HL-60 (cell line): ENCODE results near the gene CACNA1G.

ENCODE experiments used
- DNase-seq, 2 experiments: peaks; one replicate each; pipeline ENCODE4 v3.0.0-alpha.2; 2010 to 2020; ENCODE audit warnings: low read depth in 1 of 2, low spot score in 1 of 2
- H3K27ac ChIP-seq: fragments of 250-450 bp; sonication (Bioruptor Pico); replicated peaks from 2 replicates; pipeline ENCODE4 v1.5.1; 2020; ENCODE audit warnings: mild to moderate bottlenecking, moderate library complexity
- H3K27me3 ChIP-seq: fragments of 250-450 bp; sonication (Bioruptor Pico); 2 replicates; pipeline ENCODE4 v1.5.1; 2021; ENCODE audit warnings: mild to moderate bottlenecking, moderate library complexity; ENCODE audit not compliant: insufficient read depth, poor library complexity, severe bottlenecking
- H3K4me3 ChIP-seq: replicated peaks from 2 replicates; pipeline ENCODE4 v1.5.1; 2011; ENCODE audit warnings: mild to moderate bottlenecking, control low read depth, low read length; ENCODE audit not compliant: insufficient read depth
- GABPA ChIP-seq: IDR thresholded peaks from 2 replicates; pipeline ENCODE4 v1.6.1; 2012; ENCODE audit warnings: low read depth
- POLR2AphosphoS5 ChIP-seq: IDR thresholded peaks from 2 replicates; pipeline ENCODE4 v1.6.1; 2012; ENCODE audit warnings: low read depth
- SPI1 ChIP-seq: IDR thresholded peaks from 2 replicates; pipeline ENCODE4 v1.6.1; 2012; ENCODE audit warnings: low read depth, mild to moderate bottlenecking, borderline replicate concordance
- TF ChIP-seq, protein P1 (sequence below): IDR thresholded peaks from one replicate; pipeline ENCODE4 v1.5.1; 2011; ENCODE audit warnings: low read length, control low read depth, inconsistent platforms; ENCODE audit not compliant: insufficient read depth
- TF ChIP-seq, protein P2 (sequence below): IDR thresholded peaks from 2 replicates; pipeline ENCODE4 v1.6.1; 2012; ENCODE audit warnings: low read depth; ENCODE audit not compliant: insufficient replicate concordance

Gene CACNA1G

GRCh38 chr17:50582741-50583140 is 22.2 kb downstream of the CACNA1G start:
- no peak for DNase-seq
- Histone ChIP-seq H3K27ac (no peak overlapping the region), H3K27me3 (peaks cover 8% of the 10 kb centered on the region), H3K4me3 (no peak overlapping the region)
- TF ChIP-seq, protein P1, sequence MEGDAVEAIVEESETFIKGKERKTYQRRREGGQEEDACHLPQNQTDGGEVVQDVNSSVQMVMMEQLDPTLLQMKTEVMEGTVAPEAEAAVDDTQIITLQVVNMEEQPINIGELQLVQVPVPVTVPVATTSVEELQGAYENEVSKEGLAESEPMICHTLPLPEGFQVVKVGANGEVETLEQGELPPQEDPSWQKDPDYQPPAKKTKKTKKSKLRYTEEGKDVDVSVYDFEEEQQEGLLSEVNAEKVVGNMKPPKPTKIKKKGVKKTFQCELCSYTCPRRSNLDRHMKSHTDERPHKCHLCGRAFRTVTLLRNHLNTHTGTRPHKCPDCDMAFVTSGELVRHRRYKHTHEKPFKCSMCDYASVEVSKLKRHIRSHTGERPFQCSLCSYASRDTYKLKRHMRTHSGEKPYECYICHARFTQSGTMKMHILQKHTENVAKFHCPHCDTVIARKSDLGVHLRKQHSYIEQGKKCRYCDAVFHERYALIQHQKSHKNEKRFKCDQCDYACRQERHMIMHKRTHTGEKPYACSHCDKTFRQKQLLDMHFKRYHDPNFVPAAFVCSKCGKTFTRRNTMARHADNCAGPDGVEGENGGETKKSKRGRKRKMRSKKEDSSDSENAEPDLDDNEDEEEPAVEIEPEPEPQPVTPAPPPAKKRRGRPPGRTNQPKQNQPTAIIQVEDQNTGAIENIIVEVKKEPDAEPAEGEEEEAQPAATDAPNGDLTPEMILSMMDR, result no peak
- TF ChIP-seq POLR2AphosphoS5, result no peak
- TF ChIP-seq GABPA, result no peak
- TF ChIP-seq, protein P2, sequence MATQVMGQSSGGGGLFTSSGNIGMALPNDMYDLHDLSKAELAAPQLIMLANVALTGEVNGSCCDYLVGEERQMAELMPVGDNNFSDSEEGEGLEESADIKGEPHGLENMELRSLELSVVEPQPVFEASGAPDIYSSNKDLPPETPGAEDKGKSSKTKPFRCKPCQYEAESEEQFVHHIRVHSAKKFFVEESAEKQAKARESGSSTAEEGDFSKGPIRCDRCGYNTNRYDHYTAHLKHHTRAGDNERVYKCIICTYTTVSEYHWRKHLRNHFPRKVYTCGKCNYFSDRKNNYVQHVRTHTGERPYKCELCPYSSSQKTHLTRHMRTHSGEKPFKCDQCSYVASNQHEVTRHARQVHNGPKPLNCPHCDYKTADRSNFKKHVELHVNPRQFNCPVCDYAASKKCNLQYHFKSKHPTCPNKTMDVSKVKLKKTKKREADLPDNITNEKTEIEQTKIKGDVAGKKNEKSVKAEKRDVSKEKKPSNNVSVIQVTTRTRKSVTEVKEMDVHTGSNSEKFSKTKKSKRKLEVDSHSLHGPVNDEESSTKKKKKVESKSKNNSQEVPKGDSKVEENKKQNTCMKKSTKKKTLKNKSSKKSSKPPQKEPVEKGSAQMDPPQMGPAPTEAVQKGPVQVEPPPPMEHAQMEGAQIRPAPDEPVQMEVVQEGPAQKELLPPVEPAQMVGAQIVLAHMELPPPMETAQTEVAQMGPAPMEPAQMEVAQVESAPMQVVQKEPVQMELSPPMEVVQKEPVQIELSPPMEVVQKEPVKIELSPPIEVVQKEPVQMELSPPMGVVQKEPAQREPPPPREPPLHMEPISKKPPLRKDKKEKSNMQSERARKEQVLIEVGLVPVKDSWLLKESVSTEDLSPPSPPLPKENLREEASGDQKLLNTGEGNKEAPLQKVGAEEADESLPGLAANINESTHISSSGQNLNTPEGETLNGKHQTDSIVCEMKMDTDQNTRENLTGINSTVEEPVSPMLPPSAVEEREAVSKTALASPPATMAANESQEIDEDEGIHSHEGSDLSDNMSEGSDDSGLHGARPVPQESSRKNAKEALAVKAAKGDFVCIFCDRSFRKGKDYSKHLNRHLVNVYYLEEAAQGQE, result no peak
- TF ChIP-seq SPI1, result no peak

DNA sequence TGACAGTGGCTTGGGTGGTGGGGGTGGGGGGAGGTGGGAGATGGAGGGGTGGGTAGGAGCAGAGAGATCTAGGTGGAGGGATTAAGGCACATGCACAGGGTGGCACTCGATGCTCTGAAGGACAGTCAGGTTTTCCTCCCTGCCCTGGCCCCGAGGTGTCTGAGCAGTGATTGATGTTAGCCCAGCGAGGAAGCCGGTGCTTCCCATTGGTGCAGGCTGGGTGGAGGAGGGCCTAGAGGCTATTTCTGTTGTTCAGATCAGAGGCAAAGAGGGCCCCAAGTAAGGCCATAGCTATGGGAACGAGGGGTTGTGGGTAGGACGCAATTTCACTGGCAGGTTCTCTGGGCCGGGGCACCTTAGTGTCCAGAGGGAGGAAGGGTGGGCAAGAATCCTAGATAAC is 23.1 kb downstream of the CACNA1G start:
- H3K27me3 ChIP-seq, result peaks cover 8% of the 10 kb centered on the region
- TF ChIP-seq, protein P2, result no peak
- no peak for TF ChIP-seq SPI1
- no peak for TF ChIP-seq GABPA
- TF ChIP-seq POLR2AphosphoS5, result no peak
- TF ChIP-seq, protein P1, result no peak
- H3K27ac ChIP-seq, result no peak overlapping the region
- no peak for DNase-seq
- no peak overlapping the region for H3K4me3 ChIP-seq

GRCh38 chr17:50584116-50584515 is 23.6 kb downstream of the CACNA1G start:
- H3K4me3 ChIP-seq, result no peak overlapping the region
- peaks cover 8% of the 10 kb centered on the region for H3K27me3 ChIP-seq
- no peak overlapping the region for H3K27ac ChIP-seq
- TF ChIP-seq GABPA, result no peak
- DNase-seq, result no peak

DNA sequence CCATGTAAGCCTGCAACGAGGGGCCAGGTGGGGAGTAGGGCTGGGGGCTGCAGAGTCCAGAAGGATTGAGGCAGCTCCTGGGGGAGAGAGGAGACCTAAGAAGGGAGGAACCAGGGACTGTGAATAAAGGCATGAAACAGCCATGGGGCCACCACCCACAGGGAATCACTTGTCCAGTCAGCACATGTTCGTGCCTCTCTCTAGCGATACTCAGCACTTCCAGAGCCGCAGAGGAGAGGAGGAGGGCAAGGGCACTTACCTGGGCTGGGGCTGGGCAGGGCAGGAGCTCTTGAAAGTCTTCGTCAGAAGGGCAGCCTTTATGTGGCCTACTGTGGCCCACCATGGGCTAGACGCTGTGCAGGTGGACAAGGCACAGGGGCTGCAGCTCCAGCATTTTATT is 24.2 kb downstream of the CACNA1G start:
- Histone ChIP-seq H3K27me3 (peaks cover 8% of the 10 kb centered on the region), H3K4me3 (no peak overlapping the region), H3K27ac (no peak overlapping the region)
- no peak for TF ChIP-seq POLR2AphosphoS5
- TF ChIP-seq SPI1, result no peak
- TF ChIP-seq, protein P2, result no peak
- TF ChIP-seq GABPA, result no peak
- TF ChIP-seq, protein P1, result no peak
- DNase-seq, result no peak
